Thyroid gland (tissue), 4 donors: ENCODE results near the gene CYBC1.

Experiments used
- CTCF ChIP-seq, 6 experiments: fragments of 200-600 bp in 3 of 6; fragments of 450-650 bp in 3 of 6; sonication (generic) in 3 of 6; IDR thresholded peaks; one replicate each; pipeline ENCODE4 v1.5.1; 2016 to 2019; ENCODE audit warnings: antibody characterized with exemption in 6 of 6, mild to moderate bottlenecking in 2 of 6, inconsistent platforms in 1 of 6, moderate library complexity in 1 of 6
- POLR2A ChIP-seq, 2 donors: fragments of 450-650 bp; IDR thresholded peaks; one replicate each; pipeline ENCODE4 v1.6.1; 2017; ENCODE audit warnings: antibody characterized with exemption in 2 of 2, mild to moderate bottlenecking in 2 of 2, moderate library complexity in 1 of 2

- TF ChIP-seq CTCF (IDR thresholded peaks at IDR 0.05), result no peak
- no peak for TF ChIP-seq POLR2A (IDR thresholded peaks at IDR 0.05)
Observed at GRCh38 chr17:82479602-82480001, 29.1 kb upstream of the CYBC1 start.
